SK-N-SH (cell line): ENCODE results near the gene IRF5. TPM values are rescaled to one million over a fixed set of nuclear protein-coding genes. Genes with fewer than 3 reads are reported as not detected.

ENCODE experiments used
- CTCF ChIA-PET: fragments of 300-600, 350-600 bp; formaldehyde crosslinking; extraction: SDS; loops from one replicate; lab custom pipeline; 2021; lab: Yijun Ruan, JAX
- POLR2A ChIA-PET: fragments of 350-600 bp; sonication (Branson Sonifier 250); formaldehyde crosslinking; extraction: SDS; loops from one replicate; lab custom pipeline; 2020; ENCODE audit warnings: antibody characterized with exemption, inconsistent platforms; lab: Yijun Ruan, JAX
- DNase-seq: peaks from one replicate; pipeline ENCODE4 v3.0.0; 2012
- H2AFZ ChIP-seq: fragments of 200-600 bp; sonication (generic); 2 replicates; pipeline ENCODE4 v1.8.1; 2016; ENCODE audit warnings: antibody characterized with exemption, mild to moderate bottlenecking, low read depth
- H3F3A ChIP-seq: fragments of 200-600 bp; sonication (generic); replicated peaks from 2 replicates; pipeline ENCODE3; 2016; ENCODE audit warnings: antibody characterized with exemption, mild to moderate bottlenecking; ENCODE audit not compliant: insufficient read depth
- H3K27ac ChIP-seq, 2 experiments: fragments of 200-500 bp in 1 of 2; fragments of 200-600 bp in 1 of 2; sonication (Bioruptor generic) in 1 of 2; sonication (generic), shearing (Covaris generic) in 1 of 2; 2 replicates each; pipeline versions ENCODE4 v1.5.1 to v1.6.1; 2014 to 2016; ENCODE audit warnings: low read depth in 2 of 2, inconsistent platforms in 1 of 2, low read length in 1 of 2, mild to moderate bottlenecking in 1 of 2, mixed read lengths in 1 of 2
- H3K27me3 ChIP-seq: fragments of 200-600 bp; sonication (generic), shearing (Covaris generic); 2 replicates; pipeline ENCODE4 v1.6.1; 2016; ENCODE audit warnings: mixed run types; ENCODE audit not compliant: insufficient read depth
- H3K36me3 ChIP-seq, 2 experiments: fragments of 200-500 bp in 1 of 2; fragments of 200-600 bp in 1 of 2; sonication (Bioruptor generic) in 1 of 2; sonication (generic) in 1 of 2; replicated peaks in 1 of 2; 2 replicates each; pipeline versions ENCODE3 to v1.5.1; 2014 to 2016; ENCODE audit warnings: low read length in 1 of 2, mild to moderate bottlenecking in 1 of 2; ENCODE audit not compliant: insufficient read depth in 2 of 2, control insufficient read depth in 1 of 2
- H3K4me1 ChIP-seq, 2 experiments: fragments of 200-500 bp in 1 of 2; fragments of 200-600 bp in 1 of 2; sonication (Bioruptor generic) in 1 of 2; sonication (generic), shearing (Covaris generic) in 1 of 2; 2 replicates each; pipeline versions ENCODE4 v1.5.1 to v1.6.1; 2014 to 2016; ENCODE audit warnings: low read depth in 1 of 2, low read length in 1 of 2, mixed run types in 1 of 2; ENCODE audit not compliant: insufficient read depth in 2 of 2, control insufficient read depth in 1 of 2
- H3K4me2 ChIP-seq: fragments of 200-600 bp; sonication (generic), shearing (Covaris generic); 2 replicates; pipeline ENCODE4 v1.6.1; 2017; ENCODE audit warnings: mixed run types
- H3K4me3 ChIP-seq, 2 experiments: fragments of 200-500 bp in 1 of 2; fragments of 200-600 bp in 1 of 2; sonication (Bioruptor generic) in 1 of 2; sonication (generic), shearing (Covaris generic) in 1 of 2; 2 replicates each; pipeline versions ENCODE4 v1.5.1 to v1.8.1; 2014 to 2016; ENCODE audit warnings: low read depth in 2 of 2, inconsistent platforms in 1 of 2, low read length in 1 of 2, mild to moderate bottlenecking in 1 of 2, mixed read lengths in 1 of 2, moderate library complexity in 1 of 2
- H3K79me2 ChIP-seq: fragments of 200-600 bp; sonication (generic); 2 replicates; pipeline ENCODE4 v1.8.1; 2017; ENCODE audit warnings: mild to moderate bottlenecking; ENCODE audit not compliant: insufficient read depth
- H3K9ac ChIP-seq: fragments of 200-600 bp; sonication (generic); 2 replicates; pipeline ENCODE4 v1.6.1; 2017; ENCODE audit warnings: mixed run types
- H3K9me2 ChIP-seq: fragments of 200-600 bp; sonication (generic); 2 replicates; pipeline ENCODE4 v1.6.1; 2017; ENCODE audit warnings: mixed run types
- H3K9me3 ChIP-seq: fragments of 200-600 bp; sonication (generic); 2 replicates; pipeline ENCODE4 v1.6.1; 2017; ENCODE audit warnings: mixed run types, mild to moderate bottlenecking, moderate library complexity
- H4K20me1 ChIP-seq: fragments of 200-600 bp; sonication (generic); 2 replicates; pipeline ENCODE4 v1.6.1; 2017; ENCODE audit warnings: mild to moderate bottlenecking, mixed run types; ENCODE audit not compliant: insufficient read depth
- ELF1 ChIP-seq: IDR thresholded peaks from 2 replicates; pipeline ENCODE4 v1.4.0; 2012
- GABPA ChIP-seq: IDR thresholded peaks from 2 replicates; pipeline ENCODE4 v1.4.0; 2012; ENCODE audit warnings: low read depth, mild to moderate bottlenecking
- MXI1 ChIP-seq: IDR thresholded peaks from 2 replicates; pipeline ENCODE4 v1.6.1; 2012; ENCODE audit warnings: mild to moderate bottlenecking, low read depth, low read length, improper control_type of control experiment
- NRF1 ChIP-seq: IDR thresholded peaks from 2 replicates; pipeline ENCODE4 v1.6.1; 2012; ENCODE audit warnings: low read depth, mild to moderate bottlenecking, low read length
- POLR2AphosphoS5 ChIP-seq: IDR thresholded peaks from 2 replicates; pipeline ENCODE4 v1.6.1; 2012; ENCODE audit warnings: low read depth, low read length
- RCOR1 ChIP-seq: fragments of 150-350 bp; IDR thresholded peaks from 2 replicates; pipeline ENCODE4 v1.6.1; 2017; ENCODE audit warnings: antibody characterized with exemption, low read length
- RFX5 ChIP-seq: IDR thresholded peaks from 2 replicates; pipeline ENCODE4 v1.6.1; 2012; ENCODE audit warnings: mild to moderate bottlenecking, improper control_type of control experiment, low read length
- RXRA ChIP-seq: IDR thresholded peaks from 2 replicates; pipeline ENCODE4 v1.4.0; 2012; ENCODE audit warnings: low read depth, mild to moderate bottlenecking, borderline replicate concordance
- ZBTB33 ChIP-seq: IDR thresholded peaks from 2 replicates; pipeline ENCODE4 v1.4.0; 2012; ENCODE audit warnings: low read depth, borderline replicate concordance
- WGBS: methylation state at CpG from one replicate; pipeline ENCODE4 v1.1.6; 2017; ENCODE audit warnings: low lambda C conversion rate; 5-methylcytosine and 5-hydroxymethylcytosine counted together
- polyA plus RNA-seq, 3 experiments: library from polyadenylated mRNA; depleted of rRNA; stranded (reverse); fragments of >200 nt; gene quantifications; 2 replicates each; pipeline ENCODE4 v1.2.3, GENCODE V29; 2012
- TF ChIP-seq, protein P1 (sequence below): IDR thresholded peaks from 2 replicates; pipeline ENCODE4 v1.6.1; 2012; ENCODE audit warnings: mild to moderate bottlenecking, low read depth, low read length, moderate library complexity
- TF ChIP-seq, protein P2 (sequence below): fragments of 200-600 bp; sonication (generic); IDR thresholded peaks from 2 replicates; pipeline ENCODE4 v1.6.1; 2017; ENCODE audit warnings: antibody characterized with exemption, mild to moderate bottlenecking, moderate library complexity

The IRF5 gene
- polyA plus RNA-seq, 1 of the 3 experiments (the other 2 are of a cell fraction), result 0.62 TPM

DNA sequence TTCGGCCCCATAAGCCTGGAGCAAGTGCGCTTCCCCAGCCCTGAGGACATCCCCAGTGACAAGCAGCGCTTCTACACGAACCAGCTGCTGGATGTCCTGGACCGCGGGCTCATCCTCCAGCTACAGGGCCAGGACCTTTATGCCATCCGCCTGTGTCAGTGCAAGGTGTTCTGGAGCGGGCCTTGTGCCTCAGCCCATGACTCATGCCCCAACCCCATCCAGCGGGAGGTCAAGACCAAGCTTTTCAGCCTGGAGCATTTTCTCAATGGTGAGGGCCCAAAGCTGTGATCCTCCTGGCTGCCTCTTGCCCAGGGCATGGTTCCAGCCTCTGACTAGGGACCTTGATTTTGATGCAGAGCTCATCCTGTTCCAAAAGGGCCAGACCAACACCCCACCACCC is 10.1 kb downstream of the IRF5 start:
- H3K9ac ChIP-seq, result no peak overlapping the region
- H2AFZ ChIP-seq, result no peak overlapping the region
- POLR2A ChIA-PET, result interaction anchor here (1.0 to 1.4 kb wide), 2 partner anchors 8 to 10 kb away, joined by 3 to 7 read pairs; partner anchors contain the start of gene IRF5
- WGBS, result 92% methylated on average over 7 of the region's 9 CpGs
- CTCF ChIA-PET, result interaction anchor here (0.6 to 2.5 kb wide), 10 partner anchors 11 to 271 kb away, joined by 3 to 8 read pairs (median 4); partner anchors contain the start of gene IRF5
- TF ChIP-seq RFX5 (no peak), RXRA (no peak), GABPA (no peak), MXI1 (no peak), NRF1 (no peak), RCOR1 (no peak), POLR2AphosphoS5 (no peak), ELF1 (no peak), ZBTB33 (no peak)
- TF ChIP-seq, protein P1, sequence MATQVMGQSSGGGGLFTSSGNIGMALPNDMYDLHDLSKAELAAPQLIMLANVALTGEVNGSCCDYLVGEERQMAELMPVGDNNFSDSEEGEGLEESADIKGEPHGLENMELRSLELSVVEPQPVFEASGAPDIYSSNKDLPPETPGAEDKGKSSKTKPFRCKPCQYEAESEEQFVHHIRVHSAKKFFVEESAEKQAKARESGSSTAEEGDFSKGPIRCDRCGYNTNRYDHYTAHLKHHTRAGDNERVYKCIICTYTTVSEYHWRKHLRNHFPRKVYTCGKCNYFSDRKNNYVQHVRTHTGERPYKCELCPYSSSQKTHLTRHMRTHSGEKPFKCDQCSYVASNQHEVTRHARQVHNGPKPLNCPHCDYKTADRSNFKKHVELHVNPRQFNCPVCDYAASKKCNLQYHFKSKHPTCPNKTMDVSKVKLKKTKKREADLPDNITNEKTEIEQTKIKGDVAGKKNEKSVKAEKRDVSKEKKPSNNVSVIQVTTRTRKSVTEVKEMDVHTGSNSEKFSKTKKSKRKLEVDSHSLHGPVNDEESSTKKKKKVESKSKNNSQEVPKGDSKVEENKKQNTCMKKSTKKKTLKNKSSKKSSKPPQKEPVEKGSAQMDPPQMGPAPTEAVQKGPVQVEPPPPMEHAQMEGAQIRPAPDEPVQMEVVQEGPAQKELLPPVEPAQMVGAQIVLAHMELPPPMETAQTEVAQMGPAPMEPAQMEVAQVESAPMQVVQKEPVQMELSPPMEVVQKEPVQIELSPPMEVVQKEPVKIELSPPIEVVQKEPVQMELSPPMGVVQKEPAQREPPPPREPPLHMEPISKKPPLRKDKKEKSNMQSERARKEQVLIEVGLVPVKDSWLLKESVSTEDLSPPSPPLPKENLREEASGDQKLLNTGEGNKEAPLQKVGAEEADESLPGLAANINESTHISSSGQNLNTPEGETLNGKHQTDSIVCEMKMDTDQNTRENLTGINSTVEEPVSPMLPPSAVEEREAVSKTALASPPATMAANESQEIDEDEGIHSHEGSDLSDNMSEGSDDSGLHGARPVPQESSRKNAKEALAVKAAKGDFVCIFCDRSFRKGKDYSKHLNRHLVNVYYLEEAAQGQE, result no peak
- TF ChIP-seq, protein P2, sequence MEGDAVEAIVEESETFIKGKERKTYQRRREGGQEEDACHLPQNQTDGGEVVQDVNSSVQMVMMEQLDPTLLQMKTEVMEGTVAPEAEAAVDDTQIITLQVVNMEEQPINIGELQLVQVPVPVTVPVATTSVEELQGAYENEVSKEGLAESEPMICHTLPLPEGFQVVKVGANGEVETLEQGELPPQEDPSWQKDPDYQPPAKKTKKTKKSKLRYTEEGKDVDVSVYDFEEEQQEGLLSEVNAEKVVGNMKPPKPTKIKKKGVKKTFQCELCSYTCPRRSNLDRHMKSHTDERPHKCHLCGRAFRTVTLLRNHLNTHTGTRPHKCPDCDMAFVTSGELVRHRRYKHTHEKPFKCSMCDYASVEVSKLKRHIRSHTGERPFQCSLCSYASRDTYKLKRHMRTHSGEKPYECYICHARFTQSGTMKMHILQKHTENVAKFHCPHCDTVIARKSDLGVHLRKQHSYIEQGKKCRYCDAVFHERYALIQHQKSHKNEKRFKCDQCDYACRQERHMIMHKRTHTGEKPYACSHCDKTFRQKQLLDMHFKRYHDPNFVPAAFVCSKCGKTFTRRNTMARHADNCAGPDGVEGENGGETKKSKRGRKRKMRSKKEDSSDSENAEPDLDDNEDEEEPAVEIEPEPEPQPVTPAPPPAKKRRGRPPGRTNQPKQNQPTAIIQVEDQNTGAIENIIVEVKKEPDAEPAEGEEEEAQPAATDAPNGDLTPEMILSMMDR, result no peak
- TF ChIP-seq, all 33 proteins: peak for 0
- Histone ChIP-seq H3K4me3 (no peak overlapping the region), H3K9me3 (no peaks in the 10 kb centered on the region), H3K79me2 (no peaks in the 10 kb centered on the region), H4K20me1 (no peaks in the 10 kb centered on the region), H3F3A (no peaks in the 10 kb centered on the region), H3K4me1 (peaks cover 0 to 31% of the 10 kb centered on the region in 2 experiments; a peak in 2 of 4 replicates), H3K27ac (no peak overlapping the region), H3K4me2 (no peak overlapping the region), H3K9me2 (no peaks in the 10 kb centered on the region), H3K36me3 (peaks cover 13 to 22% of the 10 kb centered on the region in 2 experiments), H3K27me3 (no peaks in the 10 kb centered on the region)
- DNase-seq, result peak; percentile 29
